Natural killer cell (primary cell): ENCODE results near the gene CAMTA1. TPM values are rescaled to one million over a fixed set of nuclear protein-coding genes. Genes with fewer than 3 reads are reported as not detected.

Experiments
- ATAC-seq, 3 donors: fragments of 150-1000 bp in 2 of 3; fragments of 200-7000 bp in 1 of 3; cut with Tn5 transposase; 1 replicate in 1 of 3; 2 replicates in 2 of 3; pipeline ENCODE4 v1.10.0; 2021; ENCODE audit warnings: mild to moderate bottlenecking in 2 of 3, moderate library complexity in 2 of 3
- DNase-seq, 2 donors: peaks; one replicate each; pipeline versions ENCODE4 v3.0.0 to v3.0.0-alpha.2; 2013 to 2021; ENCODE audit warnings: mixed read lengths in 1 of 2
- H3K27ac ChIP-seq: one replicate; pipeline ENCODE4 v1.5.1; 2013; ENCODE audit warnings: mild to moderate bottlenecking, low read length
- H3K27me3 ChIP-seq: one replicate; pipeline ENCODE4 v1.6.1; 2013; ENCODE audit warnings: low read length; ENCODE audit not compliant: control insufficient read depth, insufficient read depth
- H3K36me3 ChIP-seq: one replicate; pipeline ENCODE4 v1.6.1; 2013; ENCODE audit warnings: low read length; ENCODE audit not compliant: control insufficient read depth, insufficient read depth
- H3K4me1 ChIP-seq: one replicate; pipeline ENCODE4 v1.6.1; 2013; ENCODE audit warnings: low read length; ENCODE audit not compliant: control insufficient read depth, insufficient read depth
- H3K4me3 ChIP-seq: one replicate; pipeline ENCODE4 v1.5.1; 2013; ENCODE audit warnings: low read length
- H3K9me3 ChIP-seq: one replicate; pipeline ENCODE4 v1.6.1; 2013; ENCODE audit warnings: low read length; ENCODE audit not compliant: control insufficient read depth, insufficient read depth
- H3K27ac Mint-ChIP-seq, 2 donors: one replicate each; pipeline ENCODE4 v1.8.0; 2022; ENCODE audit warnings: mild to moderate bottlenecking in 2 of 2, mixed read lengths in 2 of 2, moderate library complexity in 1 of 2
- H3K27me3 Mint-ChIP-seq, 2 donors: one replicate each; pipeline ENCODE4 v1.8.0; 2022; ENCODE audit warnings: low read depth in 2 of 2, mixed read lengths in 2 of 2
- H3K36me3 Mint-ChIP-seq: one replicate; pipeline ENCODE4 v1.8.0; 2022; ENCODE audit warnings: mixed read lengths
- H3K4me1 Mint-ChIP-seq, 2 donors: one replicate each; pipeline ENCODE4 v1.8.0; 2022; ENCODE audit warnings: mixed read lengths in 2 of 2
- H3K4me3 Mint-ChIP-seq: one replicate; pipeline ENCODE4 v1.8.0; 2022; ENCODE audit warnings: mild to moderate bottlenecking, moderate library complexity, mixed read lengths
- H3K9me3 Mint-ChIP-seq, 2 donors: one replicate each; pipeline ENCODE4 v1.8.0; 2022; ENCODE audit warnings: mixed read lengths in 2 of 2
- CTCF ChIP-seq: fragments of 200-600 bp; IDR thresholded peaks from one replicate; pipeline ENCODE4 v1.8.0; 2022; ENCODE audit warnings: antibody characterized with exemption
- WGBS: methylation state at CpG from one replicate; pipeline ENCODE4 v1.1.7; 2013; ENCODE audit warnings: missing lambda C conversion rate; ENCODE audit not compliant: insufficient coverage; 5-methylcytosine and 5-hydroxymethylcytosine counted together
- intact Hi-C: fragments of 100-400 bp; cut with micrococcal nuclease; formaldehyde crosslinking; loops from one replicate; pipeline ENCODE4 v1.14.2; 2022
- total RNA-seq, 4 donors: library from RNA; stranded (reverse); fragments of 120-200 nt in 1 of 4; gene quantifications; one replicate each; pipeline versions ENCODE4 v1.2.3 to v1.2.4, GENCODE V29; 2013 to 2022

CAMTA1 gene
- total RNA-seq, 3 donors from 2014 or later (not counting 1 experiment from before 2014, with no cell fraction given), result 40.6 to 53.3 (median 44.9) TPM

GRCh38 chr1:7341145-7341905 is 556.1 kb downstream of the CAMTA1 start:
- Histone ChIP-seq H3K36me3 (no peaks in the 10 kb centered on the region), H3K9me3 (no peaks in the 10 kb centered on the region), H3K27ac (no peak overlapping the region), H3K27me3 (no peaks in the 10 kb centered on the region), H3K4me3 (no peak overlapping the region), H3K4me1 (no peaks in the 10 kb centered on the region)
- TF ChIP-seq CTCF, result no peak
- no peak for DNase-seq
- 80% methylated on average over 10 of the region's 11 CpGs for WGBS
- intact Hi-C loops, result no loop called here
- H3K36me3 Mint-ChIP-seq, result no peaks in the 10 kb centered on the region
- H3K27me3 Mint-ChIP-seq, result peaks cover 2 to 11% of the 10 kb centered on the region in 2 donors
- ATAC-seq, result no peak
- no peak overlapping the region for H3K27ac Mint-ChIP-seq
- no peaks in the 10 kb centered on the region for H3K4me1 Mint-ChIP-seq
- H3K4me3 Mint-ChIP-seq, result no peak overlapping the region
- no peaks in the 10 kb centered on the region for H3K9me3 Mint-ChIP-seq

GRCh38 chr1:7343882-7344281 is 558.6 kb downstream of the CAMTA1 start:
- H3K4me3 Mint-ChIP-seq, result no peak overlapping the region
- Histone ChIP-seq H3K36me3 (no peaks in the 10 kb centered on the region), H3K4me3 (no peak overlapping the region), H3K27ac (no peak overlapping the region), H3K9me3 (no peaks in the 10 kb centered on the region), H3K27me3 (no peaks in the 10 kb centered on the region), H3K4me1 (no peaks in the 10 kb centered on the region)
- H3K9me3 Mint-ChIP-seq, result no peaks in the 10 kb centered on the region
- H3K27ac Mint-ChIP-seq, result no peak overlapping the region
- ATAC-seq (no peak), DNase-seq (no peak)
- intact Hi-C loops, result no loop called here
- 88% methylated on average over 6 of the region's 6 CpGs for WGBS
- no peaks in the 10 kb centered on the region for H3K4me1 Mint-ChIP-seq
- peaks cover 2 to 11% of the 10 kb centered on the region in 2 donors for H3K27me3 Mint-ChIP-seq
- TF ChIP-seq CTCF, result no peak
- no peaks in the 10 kb centered on the region for H3K36me3 Mint-ChIP-seq

- H3K27me3 Mint-ChIP-seq, result peaks cover 2 to 11% of the 10 kb centered on the region in 2 donors
- ATAC-seq, result no peak
- H3K4me3 Mint-ChIP-seq, result no peak overlapping the region
- H3K9me3 Mint-ChIP-seq, result no peaks in the 10 kb centered on the region
- Histone ChIP-seq H3K9me3 (no peaks in the 10 kb centered on the region), H3K36me3 (no peaks in the 10 kb centered on the region), H3K4me1 (no peaks in the 10 kb centered on the region), H3K4me3 (no peak overlapping the region), H3K27me3 (no peaks in the 10 kb centered on the region), H3K27ac (no peak overlapping the region)
- TF ChIP-seq CTCF, result no peak
- H3K27ac Mint-ChIP-seq, result no peak overlapping the region
- H3K4me1 Mint-ChIP-seq, result no peaks in the 10 kb centered on the region
- 66% methylated on average over 2 of the region's 2 CpGs for WGBS
- DNase-seq, result no peak
- intact Hi-C loops, result no loop called here
- H3K36me3 Mint-ChIP-seq, result no peaks in the 10 kb centered on the region
Measured at GRCh38 chr1:7344299-7344698, 559.0 kb downstream of the CAMTA1 start.

- no peaks in the 10 kb centered on the region for H3K27me3 ChIP-seq
- H3K4me3 ChIP-seq, result no peak overlapping the region
- peaks cover 2 to 11% of the 10 kb centered on the region in 2 donors for H3K27me3 Mint-ChIP-seq
- no peaks in the 10 kb centered on the region for H3K9me3 ChIP-seq
- H3K4me3 Mint-ChIP-seq, result no peak overlapping the region
- H3K4me1 ChIP-seq, result no peaks in the 10 kb centered on the region
- 89% methylated on average over 3 of the region's 3 CpGs for WGBS
- no peaks in the 10 kb centered on the region for H3K4me1 Mint-ChIP-seq
- intact Hi-C loops, result no loop called here
- ATAC-seq (no peak), DNase-seq (no peak)
- H3K27ac ChIP-seq, result no peak overlapping the region
- TF ChIP-seq CTCF, result no peak
- no peaks in the 10 kb centered on the region for H3K9me3 Mint-ChIP-seq
- no peaks in the 10 kb centered on the region for H3K36me3 ChIP-seq
- no peak overlapping the region for H3K27ac Mint-ChIP-seq
- no peaks in the 10 kb centered on the region for H3K36me3 Mint-ChIP-seq
Measured at GRCh38 chr1:7345516-7345915, 560.3 kb downstream of the CAMTA1 start.
